Endothelial cell of umbilical vein (primary cell): ENCODE results near the gene HES3.

ENCODE experiments used
- EZH2 ChIP-seq: IDR thresholded peaks from 2 replicates; pipeline ENCODE4 v1.6.1; 2012; ENCODE audit warnings: borderline replicate concordance, low read depth, mild to moderate bottlenecking, moderate library complexity, low read length, inconsistent platforms; ENCODE audit not compliant: severe bottlenecking
- MAX ChIP-seq: IDR thresholded peaks from 2 replicates; pipeline ENCODE4 v1.6.1; 2011; ENCODE audit not compliant: insufficient read depth, insufficient read length
- MYC ChIP-seq: IDR thresholded peaks from one replicate; pipeline ENCODE4 v1.6.1; 2011; ENCODE audit warnings: mild to moderate bottlenecking, low read depth, low read length
- POLR2A ChIP-seq: IDR thresholded peaks from 2 replicates; pipeline ENCODE4 v1.6.1; 2012; ENCODE audit warnings: low read depth, mild to moderate bottlenecking, control low read depth, low read length
- POLR2AphosphoS5 ChIP-seq: IDR thresholded peaks from 2 replicates; pipeline ENCODE4 v1.6.1; 2012; ENCODE audit warnings: low read depth, mild to moderate bottlenecking, control low read depth, low read length, moderate library complexity; ENCODE audit not compliant: insufficient read depth
- TF ChIP-seq, protein P1 (sequence below), 2 donors: IDR thresholded peaks; 1 replicate in 1 of 2; 2 replicates in 1 of 2; pipeline ENCODE4 v1.5.1; 2011; ENCODE audit warnings: low read length in 2 of 2, mild to moderate bottlenecking in 2 of 2, moderate library complexity in 2 of 2, control low read depth in 1 of 2, inconsistent platforms in 1 of 2, low read depth in 1 of 2; ENCODE audit not compliant: insufficient read depth in 1 of 2; ENCODE audit errors: extremely low read depth in 1 of 2

DNA sequence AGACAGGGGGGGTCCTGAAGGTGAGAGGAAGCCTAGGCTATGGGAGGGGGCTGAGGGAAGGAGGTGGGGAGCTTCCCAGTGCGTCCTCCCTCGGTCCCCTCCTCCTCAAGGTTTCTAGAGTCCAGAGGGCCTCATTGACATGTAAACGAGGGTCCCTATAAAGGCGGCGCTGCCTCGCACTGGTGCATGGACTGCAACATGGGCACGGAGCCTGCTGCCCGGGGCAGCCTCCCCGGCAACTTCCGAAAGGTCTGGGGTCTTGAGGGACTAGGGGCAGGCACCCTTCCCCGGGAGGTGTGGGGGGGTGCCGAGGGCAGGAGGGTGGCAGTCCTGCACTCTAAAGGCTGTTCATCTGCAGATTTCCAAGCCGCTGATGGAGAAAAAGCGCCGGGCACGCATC, at the start of gene HES3:
- no peak for TF ChIP-seq MAX
- TF ChIP-seq EZH2: no peak
- TF ChIP-seq, protein P1, sequence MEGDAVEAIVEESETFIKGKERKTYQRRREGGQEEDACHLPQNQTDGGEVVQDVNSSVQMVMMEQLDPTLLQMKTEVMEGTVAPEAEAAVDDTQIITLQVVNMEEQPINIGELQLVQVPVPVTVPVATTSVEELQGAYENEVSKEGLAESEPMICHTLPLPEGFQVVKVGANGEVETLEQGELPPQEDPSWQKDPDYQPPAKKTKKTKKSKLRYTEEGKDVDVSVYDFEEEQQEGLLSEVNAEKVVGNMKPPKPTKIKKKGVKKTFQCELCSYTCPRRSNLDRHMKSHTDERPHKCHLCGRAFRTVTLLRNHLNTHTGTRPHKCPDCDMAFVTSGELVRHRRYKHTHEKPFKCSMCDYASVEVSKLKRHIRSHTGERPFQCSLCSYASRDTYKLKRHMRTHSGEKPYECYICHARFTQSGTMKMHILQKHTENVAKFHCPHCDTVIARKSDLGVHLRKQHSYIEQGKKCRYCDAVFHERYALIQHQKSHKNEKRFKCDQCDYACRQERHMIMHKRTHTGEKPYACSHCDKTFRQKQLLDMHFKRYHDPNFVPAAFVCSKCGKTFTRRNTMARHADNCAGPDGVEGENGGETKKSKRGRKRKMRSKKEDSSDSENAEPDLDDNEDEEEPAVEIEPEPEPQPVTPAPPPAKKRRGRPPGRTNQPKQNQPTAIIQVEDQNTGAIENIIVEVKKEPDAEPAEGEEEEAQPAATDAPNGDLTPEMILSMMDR (IDR thresholded peaks at IDR 0.05; ENCODE audit: extremely low read depth in 1 of 2, insufficient read depth in 1 of 2, low read depth in 1 of 2, low read length in 2 of 2): no peak
- TF ChIP-seq POLR2A: no peak
- TF ChIP-seq POLR2AphosphoS5: no peak
- no peak for TF ChIP-seq MYC
